Measurements from ENCODE around the gene BRSK2.
"Not testable (repeated sequence)": the region's sequence is repeated elsewhere in the genome, so short reads cannot be mapped to it uniquely, and the experiment has no call there.

The BRSK2 gene

GRCh38 chr11:1499899-1500298 lies 110.2 kb downstream of the BRSK2 start:
- DNase-seq (ENCODE audit: low read depth in 2 of 2): no peak

- no peak for DNase-seq (ENCODE audit: low read depth in 2 of 2)
Measured at GRCh38 chr11:1500466-1501420, 111.0 kb downstream of the BRSK2 start.

- no peak for DNase-seq (ENCODE audit: low read depth in 2 of 2)
Measured at GRCh38 chr11:1501421-1502167, 111.9 kb downstream of the BRSK2 start.

- no peak for DNase-seq (ENCODE audit: low read depth in 2 of 2)
Measured at GRCh38 chr11:1502168-1502953, 112.6 kb downstream of the BRSK2 start.

GRCh38 chr11:1502954-1503707 lies 113.4 kb downstream of the BRSK2 start:
- no peak for DNase-seq (ENCODE audit: low read depth in 2 of 2)

GRCh38 chr11:1503708-1504104 lies 114.0 kb downstream of the BRSK2 start:
- DNase-seq (ENCODE audit: low read depth in 2 of 2): no peak

GRCh38 chr11:1504138-1504537 lies 114.4 kb downstream of the BRSK2 start:
- DNase-seq (ENCODE audit: low read depth in 2 of 2): no peak

- no peak for DNase-seq (ENCODE audit: low read depth in 2 of 2)
Measured at GRCh38 chr11:1504581-1505290, 115.0 kb downstream of the BRSK2 start.

GRCh38 chr11:1505480-1505879 lies 115.7 kb downstream of the BRSK2 start:
- DNase-seq (ENCODE audit: low read depth in 2 of 2): no peak

GRCh38 chr11:1506981-1507380 lies 117.2 kb downstream of the BRSK2 start:
- DNase-seq (ENCODE audit: low read depth in 2 of 2): no peak

GRCh38 chr11:1507381-1508140 lies 117.8 kb downstream of the BRSK2 start:
- no peak for DNase-seq (ENCODE audit: low read depth in 2 of 2)

GRCh38 chr11:1508491-1508891 lies 118.8 kb downstream of the BRSK2 start:
- no peak for DNase-seq (ENCODE audit: low read depth in 2 of 2)

GRCh38 chr11:1508986-1509385 lies 119.3 kb downstream of the BRSK2 start:
- DNase-seq (ENCODE audit: low read depth in 2 of 2): no peak

- no peak for DNase-seq (ENCODE audit: low read depth in 2 of 2)
Measured at GRCh38 chr11:1509626-1510255, 120.0 kb downstream of the BRSK2 start.

- not testable (repeated sequence) for DNase-seq (ENCODE audit: low read depth in 2 of 2)
Measured at GRCh38 chr11:1510351-1510750, 120.6 kb downstream of the BRSK2 start.

- no peak for DNase-seq (ENCODE audit: low read depth in 2 of 2)
Measured at GRCh38 chr11:1510928-1511327, 121.2 kb downstream of the BRSK2 start.

- DNase-seq (ENCODE audit: low read depth in 2 of 2): no peak
Measured at GRCh38 chr11:1511937-1512496, 122.3 kb downstream of the BRSK2 start.

All from activated CD4-positive, alpha-beta T cell treated with anti-CD3 and anti-CD28 coated beads for 24 hours (primary cell).